Heart left ventricle (tissue), 13 donors: ENCODE data around the gene TIMM50.
A peak's percentile ranks its signal among the peaks of the same experiment; 100 is the strongest.

Experiments used
- POLR2A ChIP-seq, 2 donors: fragments of 450-650 bp; IDR thresholded peaks; one replicate each; pipeline ENCODE4 v1.6.1; 2017; ENCODE audit warnings: antibody characterized with exemption in 2 of 2, mild to moderate bottlenecking in 2 of 2, moderate library complexity in 2 of 2
- TF ChIP-seq, protein P1 (sequence below), 12 donors: fragments of 200-600 bp; sonication (generic) in 4 of 12; IDR thresholded peaks; one replicate each; pipeline versions ENCODE4 v1.5.0 to v1.8.0; 2018 to 2022; ENCODE audit warnings: antibody characterized with exemption in 12 of 12, mild to moderate bottlenecking in 5 of 12
- donor health status: ischemic (EF 13 %, LVEDD 7.1; RV severe dilation, severe dysfunction).
- donor health status: DM: no; HTN: yes; CAD: no.
- donor health status: DM: no; HTN: no; CAD: no.
- donor health status: ischemic (EF 25% LVEDD 6.9; RV normal size, moderate dysfunction).
- donor health status: ischemic (EF 25% LVEDD 5.7; RV mildly dilated, moderate dysfunction).
- donor health status: ischemic (EF 35%, LVEDD 5.7; RV mildly dilated, moderate dysfunction).
- donor health status: nonischemic (EF 11% LVEDD 7.7; RV severe dilation, severe dysfunction).
- donor health status: DM: yes; HTN: yes; CAD: no.
- donor health status: PGD.
- donor health status: ischemic (EF 29% LVEDD 5.4; RV normal size, mild dysfunction).
- donor health status: nonischemic (EF 23%, LVEDD 6.1; RV moderate dilation, normal function).

DNA sequence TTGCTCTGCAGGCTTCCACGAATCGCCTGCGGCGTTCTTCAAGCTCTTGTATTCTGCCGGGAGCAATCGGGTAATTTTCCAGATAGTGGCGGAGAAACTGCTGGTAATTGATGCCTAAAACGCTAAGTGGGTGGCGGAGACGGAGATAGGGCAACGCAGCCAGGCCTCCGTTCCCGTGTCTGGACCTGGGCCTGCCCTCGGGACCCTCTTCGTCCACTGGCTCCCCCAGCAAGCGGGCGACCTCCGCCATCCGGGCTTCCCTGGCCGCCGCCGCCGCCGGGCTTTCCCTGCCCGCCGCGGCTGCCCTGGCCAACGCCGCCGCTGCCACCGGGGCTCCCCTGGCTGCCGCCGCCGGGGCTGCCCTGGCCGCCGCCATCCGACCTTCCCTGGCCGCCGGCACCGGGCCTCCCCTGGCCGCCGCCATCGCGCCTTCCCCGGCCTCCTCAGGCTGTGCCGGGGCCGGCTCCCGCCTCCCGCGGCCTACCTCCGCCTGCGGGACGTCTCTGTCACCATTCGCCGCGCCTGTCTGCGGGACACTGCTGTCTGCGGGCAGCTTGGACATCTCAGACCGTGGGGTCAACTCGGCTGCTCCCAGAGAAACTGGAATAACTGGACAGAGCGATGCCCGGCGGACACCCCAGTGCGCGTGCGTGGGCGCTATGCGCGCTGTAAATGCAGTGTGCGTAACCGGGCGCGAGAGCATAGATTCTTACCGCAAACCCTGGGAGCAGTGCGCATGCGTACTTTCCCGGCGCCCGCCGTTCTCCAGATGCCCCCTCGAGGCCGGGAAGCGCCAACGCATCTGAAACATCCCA, 59.1 kb downstream of the TIMM50 start, which contains the start of gene EID2:
- peak in 1 of 2 donors; percentile 92 for TF ChIP-seq POLR2A (IDR thresholded peaks at IDR 0.05)
- TF ChIP-seq, protein P1, sequence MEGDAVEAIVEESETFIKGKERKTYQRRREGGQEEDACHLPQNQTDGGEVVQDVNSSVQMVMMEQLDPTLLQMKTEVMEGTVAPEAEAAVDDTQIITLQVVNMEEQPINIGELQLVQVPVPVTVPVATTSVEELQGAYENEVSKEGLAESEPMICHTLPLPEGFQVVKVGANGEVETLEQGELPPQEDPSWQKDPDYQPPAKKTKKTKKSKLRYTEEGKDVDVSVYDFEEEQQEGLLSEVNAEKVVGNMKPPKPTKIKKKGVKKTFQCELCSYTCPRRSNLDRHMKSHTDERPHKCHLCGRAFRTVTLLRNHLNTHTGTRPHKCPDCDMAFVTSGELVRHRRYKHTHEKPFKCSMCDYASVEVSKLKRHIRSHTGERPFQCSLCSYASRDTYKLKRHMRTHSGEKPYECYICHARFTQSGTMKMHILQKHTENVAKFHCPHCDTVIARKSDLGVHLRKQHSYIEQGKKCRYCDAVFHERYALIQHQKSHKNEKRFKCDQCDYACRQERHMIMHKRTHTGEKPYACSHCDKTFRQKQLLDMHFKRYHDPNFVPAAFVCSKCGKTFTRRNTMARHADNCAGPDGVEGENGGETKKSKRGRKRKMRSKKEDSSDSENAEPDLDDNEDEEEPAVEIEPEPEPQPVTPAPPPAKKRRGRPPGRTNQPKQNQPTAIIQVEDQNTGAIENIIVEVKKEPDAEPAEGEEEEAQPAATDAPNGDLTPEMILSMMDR (IDR thresholded peaks at IDR 0.05), result peak; percentile 78 to 97 (median 85)
